Measurements from ENCODE around the gene H2AZ1.

- no peak for TF ChIP-seq YY1 (IDR thresholded peaks at IDR 0.05; ENCODE audit: low read depth)
- no peak for TF ChIP-seq RAD21 (IDR thresholded peaks at IDR 0.05; ENCODE audit: low read depth)
- no peak for TF ChIP-seq NFIC (IDR thresholded peaks at IDR 0.05)
- TF ChIP-seq EP300 (IDR thresholded peaks at IDR 0.05; ENCODE audit: borderline replicate concordance), result no peak
- TF ChIP-seq EGR1 (IDR thresholded peaks at IDR 0.05), result no peak
These were observed 11.6 kb upstream of the H2AZ1 start for GRCh38 chr4:99961711-99962110.
